ENCODE measurements around the gene PSMB7. TPM values are rescaled to one million over a fixed set of nuclear protein-coding genes. Genes with fewer than 3 reads are reported as not detected.
A peak's percentile ranks its signal among the peaks of the same experiment; 100 is the strongest.

Gene PSMB7
- total and polyA plus RNA-seq, 2 donors (not counting 1 experiment from before 2014, with no cell fraction given) = 69.5 to 73.1 TPM

GRCh38 chr9:124358631-124359030 lies 56.6 kb downstream of the PSMB7 start:
- no peak overlapping the region for H3K4me3 Mint-ChIP-seq

More at GRCh38 chr9:124358631-124359030, 56.6 kb downstream of the PSMB7 start:
- no peak for TF ChIP-seq CTCF (IDR thresholded peaks at IDR 0.05)
- TF ChIP-seq EZH2 (IDR thresholded peaks at IDR 0.05; ENCODE audit: borderline replicate concordance, insufficient read depth, low read depth, low read length, poor library complexity, severe bottlenecking) = no peak
- peaks cover 57% of the 10 kb centered on the region for H3K79me2 ChIP-seq (ENCODE audit: control insufficient read depth, insufficient read depth, low read length)
- H3K4me3 ChIP-seq (ENCODE audit: control extremely low read depth in 1 of 5, extremely low read depth in 1 of 5, insufficient read depth in 1 of 5, low read depth in 2 of 5, low read length in 4 of 5) = no peak overlapping the region
- Mint-ChIP-seq H3K9me3 (ENCODE audit: insufficient read depth) (no peaks in the 10 kb centered on the region), H3K27me3 (no peaks in the 10 kb centered on the region), H3K27ac (peak overlapping the region; percentile 38), H3K4me1 (peaks cover 8% of the 10 kb centered on the region)
- no peak overlapping the region for H2AFZ ChIP-seq (ENCODE audit: insufficient read depth, low read depth, low read length, poor library complexity, severe bottlenecking)
- no peak overlapping the region for H3K4me2 ChIP-seq (replicated peaks; ENCODE audit: low read depth, low read length, poor library complexity, severe bottlenecking)
- H3K36me3 ChIP-seq (replicated peaks in 1 of 2; ENCODE audit: control extremely low read depth in 1 of 2, control insufficient read depth in 1 of 2, extremely low read depth in 1 of 2, insufficient read depth in 2 of 2, low read length in 1 of 2) = peaks cover 0 to 48% of the 10 kb centered on the region in 2 experiments
- intact Hi-C loops (cut with micrococcal nuclease) = no loop called here
- POLR2A ChIA-PET = no interaction called here
- H3K9ac ChIP-seq (ENCODE audit: low read length) = no peak overlapping the region
- ATAC-seq (ENCODE audit: low read depth) (no peak), DNase-seq (no peak)
- H3K9me3 ChIP-seq (ENCODE audit: control extremely low read depth in 1 of 3, control insufficient read depth in 2 of 3, insufficient read depth in 1 of 3, low read length in 2 of 3) = no peaks in the 10 kb centered on the region
- CTCF ChIA-PET = interaction anchor here (0.5 to 1.6 kb wide), 2 partner anchors 140 to 232 kb away, joined by 4 to 9 read pairs; no protein-coding TSS in a partner anchor
- H3K4me1 ChIP-seq (ENCODE audit: control insufficient read depth in 2 of 2, insufficient read depth in 2 of 2, low read length in 2 of 2) = no peaks in the 10 kb centered on the region
- H3K27me3 ChIP-seq (replicated peaks in 1 of 4; ENCODE audit: control extremely low read depth in 1 of 4, control insufficient read depth in 3 of 4, insufficient read depth in 4 of 4, low read length in 3 of 4) = no peaks in the 10 kb centered on the region
- 98% methylated on average over 10 of the region's 13 CpGs for WGBS (ENCODE audit: insufficient coverage)
- H3K27ac ChIP-seq (ENCODE audit: low read length in 2 of 2) = no peak overlapping the region
- H4K20me1 ChIP-seq (ENCODE audit: control insufficient read depth, insufficient read depth, low read length, poor library complexity, severe bottlenecking) = peaks cover 90% of the 10 kb centered on the region

All from B cell (primary cell).